Chondrocyte (in vitro differentiated cells): ENCODE results near the gene COX15. TPM values are rescaled to one million over a fixed set of nuclear protein-coding genes. Genes with fewer than 3 reads are reported as not detected.
A peak's percentile ranks its signal among the peaks of the same experiment; 100 is the strongest.

Source experiments
- DNase-seq: peaks from one replicate; pipeline ENCODE4 v3.0.0; 2021; ENCODE audit warnings: mixed read lengths, low spot score
- H3K27ac Mint-ChIP-seq: one replicate; pipeline ENCODE4 v1.8.0; 2021; ENCODE audit warnings: mild to moderate bottlenecking, moderate library complexity, mixed read lengths; ENCODE audit not compliant: unreplicated experiment
- H3K27me3 Mint-ChIP-seq: 2 replicates; pipeline ENCODE4 v1.8.0; 2021; ENCODE audit warnings: low read depth, mixed read lengths
- H3K36me3 Mint-ChIP-seq: 2 replicates; pipeline ENCODE4 v1.8.0; 2021; ENCODE audit warnings: low read depth, mixed read lengths
- H3K4me1 Mint-ChIP-seq: 2 replicates; pipeline ENCODE4 v1.8.0; 2021; ENCODE audit warnings: low read depth, mild to moderate bottlenecking, mixed read lengths
- H3K4me3 Mint-ChIP-seq: one replicate; pipeline ENCODE4 v1.8.0; 2021; ENCODE audit warnings: mild to moderate bottlenecking, moderate library complexity, mixed read lengths; ENCODE audit not compliant: unreplicated experiment
- H3K9me3 Mint-ChIP-seq: 2 replicates; pipeline ENCODE4 v1.8.0; 2021; ENCODE audit warnings: low read depth, mixed read lengths
- CTCF ChIP-seq: fragments of 200-600 bp; sonication (generic); IDR thresholded peaks from 2 replicates; pipeline ENCODE4 v1.5.0; 2021; ENCODE audit warnings: antibody characterized with exemption, mild to moderate bottlenecking, moderate library complexity
- long read RNA-seq: library from polyadenylated mRNA; stranded (forward); transcript quantifications from one replicate; pipeline ENCODE4 v2.0.0, GENCODE V29; 2021
- total RNA-seq: library from RNA; stranded (reverse); gene quantifications from 3 replicates; pipeline ENCODE4 v1.2.1, GENCODE V29; 2021

The COX15 gene
- total RNA-seq: 20.8 to 29.8 TPM (median 21.3 TPM) in 3 replicates
- long read RNA-seq, transcript COX15-201 (9 exons, 2,356 nt): major isoform, 20 of 33 reads
- long read RNA-seq, partial matches to known transcripts: 2 of 33 reads
- long read RNA-seq, other reads (novel, unspliced or antisense): 9 of 33 reads

GRCh38 chr10:99732033-99732842, at the start of gene COX15, which contains the start of gene CUTC:
TSS of gene COX15 (minus strand) at chr10:99732127. CDS start at chr10:99732049, 78 bp downstream.
TSS of gene CUTC (plus strand) at chr10:99732234. CDS start at chr10:99732349, 115 bp downstream.
- peak; percentile 98 for DNase-seq

GRCh38 chr10:99779335-99779734, 47.4 kb upstream of the COX15 start:
- H3K27ac Mint-ChIP-seq: peak overlapping the region; percentile 95
- H3K36me3 Mint-ChIP-seq: no peaks in the 10 kb centered on the region
- peak overlapping the region; percentile 61 for H3K4me3 Mint-ChIP-seq
- H3K9me3 Mint-ChIP-seq: no peaks in the 10 kb centered on the region
- H3K27me3 Mint-ChIP-seq: no peaks in the 10 kb centered on the region
- TF ChIP-seq CTCF: no peak
- DNase-seq: no peak
- H3K4me1 Mint-ChIP-seq: peaks cover 78% of the 10 kb centered on the region

More at GRCh38 chr10:99732033-99732842, at the start of gene COX15, which contains the start of gene CUTC:
- no peaks in the 10 kb centered on the region for H3K27me3 Mint-ChIP-seq
- peaks cover 5% of the 10 kb centered on the region for H3K36me3 Mint-ChIP-seq
- H3K9me3 Mint-ChIP-seq: no peaks in the 10 kb centered on the region
- TF ChIP-seq CTCF: peak; percentile 67
- H3K4me3 Mint-ChIP-seq: peak within 1 kb of the TSS; percentile 87
- peak within 1 kb of the TSS; percentile 97 for H3K27ac Mint-ChIP-seq
- H3K4me1 Mint-ChIP-seq: peaks cover 18% of the 10 kb centered on the region

- no peaks in the 10 kb centered on the region for H3K27me3 Mint-ChIP-seq
- no peak overlapping the region for H3K4me3 Mint-ChIP-seq
- TF ChIP-seq CTCF: no peak
- no peak overlapping the region for H3K27ac Mint-ChIP-seq
- H3K4me1 Mint-ChIP-seq: peaks cover 66% of the 10 kb centered on the region
- no peaks in the 10 kb centered on the region for H3K9me3 Mint-ChIP-seq
- no peaks in the 10 kb centered on the region for H3K36me3 Mint-ChIP-seq
- DNase-seq: no peak
Measured at GRCh38 chr10:99777918-99778714, 46.2 kb upstream of the COX15 start.

GRCh38 chr10:99775850-99776249, 43.9 kb upstream of the COX15 start:
- no peak overlapping the region for H3K27ac Mint-ChIP-seq

More at GRCh38 chr10:99775850-99776249, 43.9 kb upstream of the COX15 start:
- H3K4me3 Mint-ChIP-seq: no peak overlapping the region
- TF ChIP-seq CTCF: no peak
- H3K27me3 Mint-ChIP-seq: no peaks in the 10 kb centered on the region
- H3K9me3 Mint-ChIP-seq: no peaks in the 10 kb centered on the region
- peaks cover 47% of the 10 kb centered on the region for H3K4me1 Mint-ChIP-seq
- DNase-seq: no peak
- no peaks in the 10 kb centered on the region for H3K36me3 Mint-ChIP-seq
